Heart left ventricle (tissue), 16 donors: Measurements from ENCODE around the gene TMTC2. TPM values are rescaled to one million over a fixed set of nuclear protein-coding genes. Genes with fewer than 3 reads are reported as not detected.

Experiments
- ATAC-seq, 4 donors: fragments of 200-7000 bp; cut with Tn5 transposase; one replicate each; pipeline ENCODE4 v1.9.1; 2020 to 2022; ENCODE audit warnings: moderate library complexity in 4 of 4, mild to moderate bottlenecking in 3 of 4, moderate number of reproducible peaks in 1 of 4
- DNase-seq, 5 donors: peaks; one replicate each; pipeline ENCODE4 v3.0.0-alpha.2; 2020
- H3K27ac ChIP-seq, 12 donors: fragments of 200-600 bp; sonication (generic) in 4 of 12; one replicate each; pipeline versions ENCODE4 v1.5.0 to v1.8.0; 2016 to 2022; ENCODE audit warnings: mild to moderate bottlenecking in 2 of 12
- H3K27me3 ChIP-seq, 9 donors: fragments of 200-600 bp; sonication (generic) in 2 of 9; one replicate each; pipeline versions ENCODE4 v1.5.1 to v1.8.0; 2016 to 2022; ENCODE audit warnings: mild to moderate bottlenecking in 3 of 9
- H3K36me3 ChIP-seq, 9 donors: fragments of 200-600 bp; sonication (generic) in 2 of 9; one replicate each; pipeline versions ENCODE4 v1.5.0 to v1.8.0; 2018 to 2022; ENCODE audit warnings: mild to moderate bottlenecking in 2 of 9
- H3K4me1 ChIP-seq, 12 donors: fragments of 200-600 bp; sonication (generic) in 4 of 12; one replicate each; pipeline versions ENCODE4 v1.5.0 to v1.8.0; 2016 to 2022; ENCODE audit warnings: mild to moderate bottlenecking in 3 of 12
- H3K4me3 ChIP-seq, 12 donors: fragments of 200-600 bp; sonication (generic) in 4 of 12; one replicate each; pipeline versions ENCODE4 v1.5.0 to v1.8.0; 2017 to 2022; ENCODE audit warnings: mild to moderate bottlenecking in 9 of 12, moderate library complexity in 4 of 12
- H3K9me3 ChIP-seq, 12 donors: fragments of 200-600 bp; sonication (generic) in 4 of 12; one replicate each; pipeline versions ENCODE4 v1.5.0 to v1.8.0; 2016 to 2022; ENCODE audit warnings: mild to moderate bottlenecking in 1 of 12
- POLR2A ChIP-seq, 2 donors: fragments of 450-650 bp; IDR thresholded peaks; one replicate each; pipeline ENCODE4 v1.6.1; 2017; ENCODE audit warnings: antibody characterized with exemption in 2 of 2, mild to moderate bottlenecking in 2 of 2, moderate library complexity in 2 of 2
- WGBS, 4 donors: extraction: QIAGEN DNeasy Blood & Tissue Kit in 2 of 4; methylation state at CpG; one replicate each; pipeline versions ENCODE4 v1.1.5 to v1.1.7; 2013 to 2018; 5-methylcytosine and 5-hydroxymethylcytosine counted together
- intact Hi-C, 10 donors: fragments of 100-400 bp; cut with DNase I; formaldehyde crosslinking; loops; one replicate each; pipeline versions ENCODE4 v1.11.1 to v1.14.2; 2022
- polyA plus RNA-seq, 2 donors: library from polyadenylated mRNA; stranded (reverse); fragments of 200-250 nt; gene quantifications; one replicate each; pipeline ENCODE4 v1.2.3, GENCODE V29; 2013
- total RNA-seq, 9 donors: library from RNA; depleted of rRNA in 2 of 9; stranded (reverse); fragments of >200 nt in 2 of 9; fragmentation: NEBNext Ultra II Directional in 3 of 9; extraction: Animal tissue kit (Norgen Biotek cat#: 25700) in 3 of 9; gene quantifications; one replicate each; pipeline versions ENCODE4 v1.1.0 to v1.2.4, GENCODE V29; 2016 to 2023
- TF ChIP-seq, protein P1 (sequence below), 12 donors: fragments of 200-600 bp; sonication (generic) in 4 of 12; IDR thresholded peaks; one replicate each; pipeline versions ENCODE4 v1.5.0 to v1.8.0; 2018 to 2022; ENCODE audit warnings: antibody characterized with exemption in 12 of 12, mild to moderate bottlenecking in 5 of 12
- donor health status: ischemic (EF 13 %, LVEDD 7.1; RV severe dilation, severe dysfunction).
- donor health status: healthy with polysubstance abuse.
- donor health status: DM: no; HTN: yes; CAD: no.
- donor health status: DM: no; HTN: no; CAD: no.
- donor health status: ischemic (EF 25% LVEDD 6.9; RV normal size, moderate dysfunction).
- donor health status: ischemic (EF 25% LVEDD 5.7; RV mildly dilated, moderate dysfunction).
- donor health status: healthy.
- donor health status: DM: yes; HTN: yes; CAD: no.
- donor health status: ischemic (EF 35%, LVEDD 5.7; RV mildly dilated, moderate dysfunction).
- donor health status: nonischemic (EF 11% LVEDD 7.7; RV severe dilation, severe dysfunction).
- donor health status: DM: yes; HTN: yes; CAD: no.
- donor health status: PGD.
- donor health status: ischemic (EF 29% LVEDD 5.4; RV normal size, mild dysfunction).
- donor health status: nonischemic (EF 23%, LVEDD 6.1; RV moderate dilation, normal function).

Gene TMTC2
- total and polyA plus RNA-seq, 11 donors = 1.1 to 5.7 (median 3.3) TPM

DNA sequence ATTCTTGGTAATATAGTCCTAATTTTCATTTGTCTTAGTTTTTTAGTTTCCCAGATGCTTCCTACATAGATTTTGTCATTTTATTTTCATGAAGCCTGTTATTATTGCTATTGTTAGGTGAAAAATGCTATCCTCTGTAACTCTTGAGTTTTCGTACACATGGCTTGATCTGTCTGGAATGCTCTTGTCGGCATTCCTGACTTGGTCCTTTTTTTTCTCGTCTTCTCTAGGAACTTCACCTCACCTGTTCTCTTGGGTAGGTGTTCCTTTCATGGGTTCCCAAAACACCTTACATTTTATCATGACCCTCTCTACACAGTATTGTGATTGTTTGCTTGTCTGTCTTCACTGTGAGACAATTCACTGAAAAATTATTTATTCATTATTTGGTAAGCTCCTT, 267.4 kb downstream of the TMTC2 start:
- Histone ChIP-seq H3K27me3 (no peaks in the 10 kb centered on the region), H3K4me3 (no peak overlapping the region), H3K9me3 (no peaks in the 10 kb centered on the region), H3K4me1 (no peaks in the 10 kb centered on the region), H3K36me3 (no peaks in the 10 kb centered on the region), H3K27ac (no peak overlapping the region)
- intact Hi-C loops = no loop called here
- no peak for TF ChIP-seq POLR2A (IDR thresholded peaks at IDR 0.05)
- TF ChIP-seq, protein P1, sequence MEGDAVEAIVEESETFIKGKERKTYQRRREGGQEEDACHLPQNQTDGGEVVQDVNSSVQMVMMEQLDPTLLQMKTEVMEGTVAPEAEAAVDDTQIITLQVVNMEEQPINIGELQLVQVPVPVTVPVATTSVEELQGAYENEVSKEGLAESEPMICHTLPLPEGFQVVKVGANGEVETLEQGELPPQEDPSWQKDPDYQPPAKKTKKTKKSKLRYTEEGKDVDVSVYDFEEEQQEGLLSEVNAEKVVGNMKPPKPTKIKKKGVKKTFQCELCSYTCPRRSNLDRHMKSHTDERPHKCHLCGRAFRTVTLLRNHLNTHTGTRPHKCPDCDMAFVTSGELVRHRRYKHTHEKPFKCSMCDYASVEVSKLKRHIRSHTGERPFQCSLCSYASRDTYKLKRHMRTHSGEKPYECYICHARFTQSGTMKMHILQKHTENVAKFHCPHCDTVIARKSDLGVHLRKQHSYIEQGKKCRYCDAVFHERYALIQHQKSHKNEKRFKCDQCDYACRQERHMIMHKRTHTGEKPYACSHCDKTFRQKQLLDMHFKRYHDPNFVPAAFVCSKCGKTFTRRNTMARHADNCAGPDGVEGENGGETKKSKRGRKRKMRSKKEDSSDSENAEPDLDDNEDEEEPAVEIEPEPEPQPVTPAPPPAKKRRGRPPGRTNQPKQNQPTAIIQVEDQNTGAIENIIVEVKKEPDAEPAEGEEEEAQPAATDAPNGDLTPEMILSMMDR (IDR thresholded peaks at IDR 0.05) = no peak
- 92 to 96% (median 94%) methylated on average over 3 of the region's 3 CpGs for WGBS, 4 donors
- ATAC-seq = no peak
- no peak for DNase-seq

DNA sequence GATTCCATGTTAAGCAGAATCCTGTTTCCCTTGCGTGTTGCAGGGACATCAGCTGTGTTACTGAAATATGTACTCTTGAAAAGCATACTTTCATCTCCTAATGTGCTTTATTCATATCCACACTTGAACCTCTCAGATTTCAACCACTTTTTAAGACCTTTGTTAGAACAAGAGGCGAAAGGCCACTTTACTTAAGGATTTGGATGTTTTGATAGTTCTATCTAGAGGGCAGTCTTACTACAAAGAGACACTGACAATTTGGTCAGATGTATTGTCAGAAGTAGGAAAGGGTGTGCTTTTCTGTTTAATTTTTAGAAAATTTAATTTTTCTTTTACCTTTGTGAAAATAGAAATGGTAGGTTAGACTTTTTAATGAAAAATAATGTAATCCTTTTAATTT, 267.9 kb downstream of the TMTC2 start:
- WGBS, 4 donors = 91 to 97% (median 93%) methylated on average over 2 of the region's 2 CpGs
- H3K27me3 ChIP-seq = no peaks in the 10 kb centered on the region
- H3K36me3 ChIP-seq = no peaks in the 10 kb centered on the region
- no peak for DNase-seq
- H3K9me3 ChIP-seq = no peaks in the 10 kb centered on the region
- TF ChIP-seq POLR2A (IDR thresholded peaks at IDR 0.05) = no peak
- TF ChIP-seq, protein P1 (IDR thresholded peaks at IDR 0.05) = no peak
- no peak for ATAC-seq
- H3K4me3 ChIP-seq = no peak overlapping the region
- intact Hi-C loops = no loop called here
- no peaks in the 10 kb centered on the region for H3K4me1 ChIP-seq
- no peak overlapping the region for H3K27ac ChIP-seq

DNA sequence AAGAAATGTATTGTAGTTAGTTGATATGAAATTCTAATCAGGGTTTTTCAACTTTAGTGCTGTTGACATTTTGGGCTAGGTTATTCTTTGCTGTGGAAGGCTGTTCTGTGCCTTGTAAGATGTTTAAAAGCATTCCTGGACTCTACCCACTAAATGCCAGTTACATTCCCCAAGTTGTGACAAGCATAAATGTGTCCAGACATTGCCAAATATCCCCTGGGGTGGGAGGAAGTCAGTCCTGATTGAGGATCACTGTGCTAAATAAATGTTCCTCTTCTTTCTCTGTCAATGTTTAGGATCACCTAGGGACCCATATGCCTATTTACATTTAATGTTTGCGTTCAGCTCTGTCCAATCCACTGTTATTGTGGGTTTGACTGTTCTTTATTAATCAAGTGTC, 268.3 kb downstream of the TMTC2 start:
- no peak for TF ChIP-seq POLR2A (IDR thresholded peaks at IDR 0.05)
- TF ChIP-seq, protein P1 (IDR thresholded peaks at IDR 0.05) = no peak
- Histone ChIP-seq H3K27me3 (no peaks in the 10 kb centered on the region), H3K36me3 (no peaks in the 10 kb centered on the region), H3K27ac (no peak overlapping the region), H3K4me1 (no peaks in the 10 kb centered on the region), H3K4me3 (no peak overlapping the region), H3K9me3 (no peaks in the 10 kb centered on the region)
- intact Hi-C loops = no loop called here
- no peak for DNase-seq
- 94 to 100% (median 99%) methylated on average over 1 of the region's 1 CpG for WGBS, 4 donors
- no peak for ATAC-seq

DNA sequence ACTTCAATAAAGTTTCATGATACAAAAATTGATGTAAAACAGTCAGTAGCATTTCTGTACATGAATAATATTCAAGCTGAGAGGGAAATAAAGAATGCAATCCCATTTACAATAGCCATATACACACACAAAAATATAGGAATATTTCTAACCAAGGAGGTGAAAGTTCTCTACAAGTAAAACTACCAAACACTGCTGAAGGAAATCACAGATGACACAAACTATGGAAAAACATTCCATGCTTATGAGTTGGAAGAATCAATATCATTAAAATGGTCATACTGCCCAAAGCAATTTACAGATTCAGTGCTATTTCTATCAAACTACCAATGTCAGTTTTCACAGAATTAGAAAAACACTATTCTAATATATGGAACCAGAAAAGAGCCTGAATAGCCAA, 272.3 kb downstream of the TMTC2 start:
- Histone ChIP-seq H3K4me1 (no peaks in the 10 kb centered on the region), H3K9me3 (no peaks in the 10 kb centered on the region), H3K27me3 (no peaks in the 10 kb centered on the region), H3K36me3 (no peaks in the 10 kb centered on the region), H3K4me3 (no peak overlapping the region), H3K27ac (no peak overlapping the region)
- TF ChIP-seq, protein P1 (IDR thresholded peaks at IDR 0.05) = no peak
- no peak for TF ChIP-seq POLR2A (IDR thresholded peaks at IDR 0.05)
- no peak for ATAC-seq
- DNase-seq = no peak
- intact Hi-C loops = no loop called here
